ENCODE results near the gene KIF5A.

DNA sequence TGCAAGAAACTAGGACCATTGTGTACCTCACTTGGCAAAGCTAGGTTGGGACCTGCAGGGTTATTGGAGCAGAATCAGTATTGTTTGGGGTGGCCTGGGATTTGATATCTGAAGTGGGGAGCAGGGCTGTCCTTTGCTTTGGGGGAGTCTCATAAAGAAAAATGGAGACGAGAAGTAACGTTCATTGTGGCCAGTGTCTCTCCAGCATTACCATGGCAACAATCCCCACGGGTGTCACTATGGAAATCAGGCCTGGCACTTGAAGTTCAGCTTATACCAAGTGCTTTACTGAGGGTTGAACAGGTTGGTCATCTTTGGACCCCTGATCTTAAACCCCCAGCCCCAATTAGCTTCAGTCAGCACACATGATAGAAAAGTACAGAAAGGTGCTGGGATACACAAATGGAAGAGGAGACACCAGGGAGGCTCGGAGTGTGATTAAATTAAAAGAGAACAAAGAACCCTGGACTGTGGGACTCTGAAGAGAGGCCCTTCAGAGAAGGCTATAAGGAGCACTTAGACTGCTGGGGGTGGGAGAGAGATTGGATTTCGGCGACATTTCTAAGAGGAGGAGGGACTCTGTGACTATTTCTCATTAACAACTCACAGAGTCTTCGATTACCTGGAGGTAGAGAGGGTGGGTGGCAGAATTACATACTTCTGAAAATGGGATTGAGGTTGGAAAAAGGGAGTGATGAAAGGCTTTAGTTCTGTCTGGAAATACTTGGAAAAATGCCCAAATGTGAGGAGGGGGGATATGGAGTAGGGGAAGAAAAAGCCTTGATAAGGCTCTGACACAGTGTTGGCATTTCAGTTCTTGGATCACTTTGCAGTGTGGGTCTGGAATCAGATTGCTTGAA, 3.7 kb downstream of the KIF5A start:
- TF ChIP-seq, protein P1, sequence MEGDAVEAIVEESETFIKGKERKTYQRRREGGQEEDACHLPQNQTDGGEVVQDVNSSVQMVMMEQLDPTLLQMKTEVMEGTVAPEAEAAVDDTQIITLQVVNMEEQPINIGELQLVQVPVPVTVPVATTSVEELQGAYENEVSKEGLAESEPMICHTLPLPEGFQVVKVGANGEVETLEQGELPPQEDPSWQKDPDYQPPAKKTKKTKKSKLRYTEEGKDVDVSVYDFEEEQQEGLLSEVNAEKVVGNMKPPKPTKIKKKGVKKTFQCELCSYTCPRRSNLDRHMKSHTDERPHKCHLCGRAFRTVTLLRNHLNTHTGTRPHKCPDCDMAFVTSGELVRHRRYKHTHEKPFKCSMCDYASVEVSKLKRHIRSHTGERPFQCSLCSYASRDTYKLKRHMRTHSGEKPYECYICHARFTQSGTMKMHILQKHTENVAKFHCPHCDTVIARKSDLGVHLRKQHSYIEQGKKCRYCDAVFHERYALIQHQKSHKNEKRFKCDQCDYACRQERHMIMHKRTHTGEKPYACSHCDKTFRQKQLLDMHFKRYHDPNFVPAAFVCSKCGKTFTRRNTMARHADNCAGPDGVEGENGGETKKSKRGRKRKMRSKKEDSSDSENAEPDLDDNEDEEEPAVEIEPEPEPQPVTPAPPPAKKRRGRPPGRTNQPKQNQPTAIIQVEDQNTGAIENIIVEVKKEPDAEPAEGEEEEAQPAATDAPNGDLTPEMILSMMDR (conservative IDR thresholded peaks at IDR 0.05 in 1 of 2, IDR thresholded peaks at IDR 0.05 in 1 of 2; ENCODE audit: extremely low read depth in 1 of 2, insufficient read depth in 1 of 2, low read depth in 1 of 2, low read length in 2 of 2): no peak
- TF ChIP-seq EZH2 (IDR thresholded peaks at IDR 0.05; ENCODE audit: borderline replicate concordance, low read length): no peak

All from mammary epithelial cell (primary cell).